Measurements from ENCODE around the gene FAM200A.
"Not testable (repeated sequence)": the region's sequence is repeated elsewhere in the genome, so short reads cannot be mapped to it uniquely, and the experiment has no call there.

FAM200A gene

DNA sequence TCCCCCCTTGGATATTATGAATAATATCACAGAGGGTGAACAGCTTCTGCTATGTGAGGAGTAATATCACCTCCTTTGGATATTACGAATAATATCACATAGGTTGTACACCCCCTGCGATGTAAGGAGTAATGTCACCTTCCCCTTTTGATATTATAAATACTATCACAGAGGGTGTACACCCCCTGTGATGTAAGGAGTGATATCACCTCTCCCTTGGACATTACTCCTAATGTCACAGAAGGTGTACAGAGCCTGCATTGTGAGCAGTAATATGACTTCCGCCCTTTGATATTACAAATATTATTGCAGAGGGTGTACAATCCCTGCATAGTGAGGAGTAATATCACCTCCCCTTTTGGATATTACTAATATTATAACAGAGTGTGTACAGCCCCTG is 37.0 kb upstream of the FAM200A start:
- H3K9me3 Mint-ChIP-seq: peaks cover 3% of the 10 kb centered on the region
- H3K36me3 Mint-ChIP-seq (ENCODE audit: low read depth): no peaks in the 10 kb centered on the region
- TF ChIP-seq, protein P1, sequence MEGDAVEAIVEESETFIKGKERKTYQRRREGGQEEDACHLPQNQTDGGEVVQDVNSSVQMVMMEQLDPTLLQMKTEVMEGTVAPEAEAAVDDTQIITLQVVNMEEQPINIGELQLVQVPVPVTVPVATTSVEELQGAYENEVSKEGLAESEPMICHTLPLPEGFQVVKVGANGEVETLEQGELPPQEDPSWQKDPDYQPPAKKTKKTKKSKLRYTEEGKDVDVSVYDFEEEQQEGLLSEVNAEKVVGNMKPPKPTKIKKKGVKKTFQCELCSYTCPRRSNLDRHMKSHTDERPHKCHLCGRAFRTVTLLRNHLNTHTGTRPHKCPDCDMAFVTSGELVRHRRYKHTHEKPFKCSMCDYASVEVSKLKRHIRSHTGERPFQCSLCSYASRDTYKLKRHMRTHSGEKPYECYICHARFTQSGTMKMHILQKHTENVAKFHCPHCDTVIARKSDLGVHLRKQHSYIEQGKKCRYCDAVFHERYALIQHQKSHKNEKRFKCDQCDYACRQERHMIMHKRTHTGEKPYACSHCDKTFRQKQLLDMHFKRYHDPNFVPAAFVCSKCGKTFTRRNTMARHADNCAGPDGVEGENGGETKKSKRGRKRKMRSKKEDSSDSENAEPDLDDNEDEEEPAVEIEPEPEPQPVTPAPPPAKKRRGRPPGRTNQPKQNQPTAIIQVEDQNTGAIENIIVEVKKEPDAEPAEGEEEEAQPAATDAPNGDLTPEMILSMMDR (IDR thresholded peaks at IDR 0.05): no peak
- H3K27ac Mint-ChIP-seq: no peak overlapping the region
- peaks cover 5% of the 10 kb centered on the region for H3K27me3 Mint-ChIP-seq (ENCODE audit: low read depth, poor library complexity)
- no peak overlapping the region for H3K4me3 Mint-ChIP-seq
- no peaks in the 10 kb centered on the region for H3K4me1 Mint-ChIP-seq
- DNase-seq: no peak

DNA sequence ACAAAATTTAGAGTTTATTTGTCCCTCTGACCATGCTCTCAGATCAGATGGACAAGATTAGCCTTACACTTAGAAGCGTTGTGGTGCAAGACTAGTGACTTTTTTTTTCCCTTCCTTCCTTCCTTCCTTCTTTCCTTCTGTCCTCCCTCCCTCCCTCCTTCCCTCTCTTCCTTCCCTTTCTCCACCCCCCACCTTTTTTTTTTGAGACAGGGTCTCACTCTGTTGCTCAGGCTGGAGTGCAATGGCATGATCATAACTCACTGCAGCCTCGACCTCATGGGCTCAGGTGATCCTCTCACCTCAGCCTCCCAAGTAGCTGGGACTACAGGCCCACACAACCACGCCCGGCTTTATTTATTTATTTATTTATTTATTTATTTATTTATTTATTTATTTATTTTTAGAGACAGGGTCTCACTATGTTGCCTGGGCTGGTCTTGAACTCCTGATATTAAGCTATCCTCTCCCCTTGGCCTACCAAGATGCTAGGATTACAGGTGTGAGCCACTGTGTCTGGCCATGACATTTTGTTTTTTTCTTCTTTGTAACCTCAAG is 28.9 kb upstream of the FAM200A start:
- not testable (repeated sequence) for DNase-seq; H3K9me3 Mint-ChIP-seq; H3K36me3 Mint-ChIP-seq (ENCODE audit: low read depth)
- Mint-ChIP-seq H3K4me1 (peaks cover 12% of the 10 kb centered on the region), H3K27me3 (ENCODE audit: low read depth, poor library complexity) (peaks cover 11% of the 10 kb centered on the region), H3K27ac (peak overlapping the region; percentile 95), H3K4me3 (peak overlapping the region; percentile 93)

DNA sequence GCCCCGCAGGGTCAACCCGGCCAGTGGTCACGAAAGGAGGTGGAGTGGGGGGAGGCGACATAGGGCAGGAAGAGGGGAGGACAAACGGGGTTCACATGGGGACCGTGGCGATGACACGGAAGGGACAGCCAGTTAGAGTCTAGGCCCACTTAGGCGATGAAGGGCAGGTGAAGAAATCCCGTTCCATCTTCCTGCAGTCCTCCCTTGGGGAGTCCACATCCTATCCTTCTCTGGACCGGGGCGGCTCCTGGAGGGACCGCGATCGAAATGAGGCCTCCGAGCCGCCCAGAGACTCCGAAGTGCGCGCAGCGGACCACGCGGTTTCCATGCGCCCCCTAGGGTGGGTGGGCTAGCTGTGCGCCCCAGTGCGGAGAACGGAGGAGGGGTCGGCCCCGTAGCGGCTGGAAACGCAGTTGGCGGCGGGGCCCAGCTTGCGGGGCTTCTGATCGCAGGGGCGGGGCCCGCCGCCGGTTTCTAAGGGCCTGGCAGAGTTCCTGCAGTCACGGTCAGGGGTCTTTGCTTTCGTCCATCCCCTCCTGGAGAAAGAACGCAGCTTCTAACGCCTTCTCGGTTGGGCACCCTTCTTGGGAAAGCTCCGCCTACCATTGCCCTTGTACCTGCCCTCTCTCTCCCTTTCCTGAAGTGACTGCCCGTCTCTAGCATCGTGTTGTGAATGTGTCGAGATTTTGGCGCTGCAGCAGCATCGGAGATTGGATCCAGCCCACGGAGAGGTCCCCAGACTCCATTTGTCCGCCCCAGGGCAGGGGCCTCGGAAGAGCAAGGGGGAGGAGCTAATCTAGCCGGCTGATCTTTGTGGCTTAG is 28.3 kb upstream of the FAM200A start:
- TF ChIP-seq, protein P1 (IDR thresholded peaks at IDR 0.05): peak; percentile 65
- peak; percentile 89 for DNase-seq
- no peaks in the 10 kb centered on the region for H3K36me3 Mint-ChIP-seq (ENCODE audit: low read depth)
- peaks cover 11% of the 10 kb centered on the region for H3K27me3 Mint-ChIP-seq (ENCODE audit: low read depth, poor library complexity)
- no peaks in the 10 kb centered on the region for H3K9me3 Mint-ChIP-seq
- peak overlapping the region; percentile 95 for H3K27ac Mint-ChIP-seq
- H3K4me1 Mint-ChIP-seq: peaks cover 12% of the 10 kb centered on the region
- H3K4me3 Mint-ChIP-seq: peak overlapping the region; percentile 93

DNA sequence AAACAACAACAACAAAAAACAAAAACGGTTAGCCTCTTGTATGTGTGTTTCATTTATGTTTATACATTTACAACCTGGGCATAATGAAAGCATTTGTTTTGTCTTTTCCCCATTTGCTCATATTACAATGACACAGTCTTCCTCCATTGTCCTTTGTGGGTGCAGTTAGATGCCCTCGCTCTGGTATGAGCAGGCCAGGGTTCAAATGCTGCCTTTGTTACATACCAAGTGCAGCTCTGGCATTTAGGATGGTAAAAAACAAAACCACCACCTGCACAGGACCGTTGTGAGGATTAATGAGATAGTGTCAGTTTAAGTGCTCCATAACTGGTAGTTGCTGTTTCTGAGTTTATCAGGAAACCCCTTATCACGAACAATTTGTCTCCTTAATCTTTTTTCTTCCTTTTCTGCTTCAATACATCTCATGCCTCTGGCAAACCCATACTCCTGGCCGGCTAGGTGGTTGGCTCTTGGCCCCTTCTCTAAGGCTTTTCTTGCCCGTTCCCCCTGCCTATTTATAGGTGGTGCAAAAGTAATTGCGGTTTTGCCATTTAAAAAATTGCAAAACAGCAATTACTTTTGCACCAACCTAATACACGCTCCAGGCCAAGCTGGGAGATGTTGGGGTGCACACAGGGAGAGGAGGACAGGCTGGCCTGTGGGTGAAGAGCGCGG is 27.5 kb upstream of the FAM200A start:
- Mint-ChIP-seq H3K27me3 (ENCODE audit: low read depth, poor library complexity) (peaks cover 11% of the 10 kb centered on the region), H3K9me3 (no peaks in the 10 kb centered on the region), H3K4me3 (peak overlapping the region; percentile 93), H3K4me1 (peaks cover 12% of the 10 kb centered on the region), H3K27ac (peak overlapping the region; percentile 72), H3K36me3 (ENCODE audit: low read depth) (no peaks in the 10 kb centered on the region)
- TF ChIP-seq, protein P1 (IDR thresholded peaks at IDR 0.05): no peak
- DNase-seq: no peak

DNA sequence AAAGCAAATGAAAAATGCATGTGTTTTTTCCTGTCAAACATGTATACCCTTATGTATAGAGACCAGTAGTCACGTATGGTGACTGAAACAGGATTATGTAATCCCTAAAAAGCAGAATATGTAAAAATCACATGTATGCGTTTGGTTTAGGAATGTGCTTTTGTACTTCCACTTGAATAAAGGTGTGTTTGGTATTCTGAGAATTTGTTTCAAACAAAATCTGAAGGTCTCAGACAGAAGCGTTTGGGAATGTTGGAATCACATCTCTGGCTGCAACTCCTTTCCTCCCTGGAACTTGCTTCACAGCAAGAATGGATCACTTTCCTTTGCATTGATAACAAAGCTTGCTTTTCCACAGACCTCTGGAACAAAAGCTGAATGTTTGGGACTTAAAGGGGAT is 24.3 kb upstream of the FAM200A start:
- H3K27ac Mint-ChIP-seq: no peak overlapping the region
- H3K4me3 Mint-ChIP-seq: no peak overlapping the region
- peaks cover 10% of the 10 kb centered on the region for H3K4me1 Mint-ChIP-seq
- H3K27me3 Mint-ChIP-seq (ENCODE audit: low read depth, poor library complexity): no peaks in the 10 kb centered on the region
- TF ChIP-seq, protein P1 (IDR thresholded peaks at IDR 0.05): no peak
- H3K36me3 Mint-ChIP-seq (ENCODE audit: low read depth): peaks cover 29% of the 10 kb centered on the region
- no peaks in the 10 kb centered on the region for H3K9me3 Mint-ChIP-seq
- DNase-seq: no peak

DNA sequence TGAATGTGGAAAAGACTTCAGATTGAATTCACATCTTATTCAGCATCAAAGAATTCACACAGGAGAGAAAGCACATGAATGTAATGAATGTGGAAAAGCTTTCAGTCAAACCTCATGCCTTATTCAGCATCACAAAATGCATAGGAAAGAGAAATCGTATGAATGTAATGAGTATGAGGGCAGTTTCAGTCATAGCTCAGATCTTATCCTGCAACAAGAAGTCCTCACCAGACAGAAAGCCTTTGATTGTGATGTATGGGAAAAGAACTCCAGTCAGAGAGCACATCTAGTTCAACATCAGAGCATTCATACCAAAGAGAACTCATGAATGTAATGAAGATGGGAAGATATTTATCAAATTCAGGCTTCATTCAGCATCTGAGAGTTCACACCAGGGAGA is 21.3 kb upstream of the FAM200A start:
- Mint-ChIP-seq H3K4me3 (no peak overlapping the region), H3K4me1 (no peaks in the 10 kb centered on the region), H3K27me3 (ENCODE audit: low read depth, poor library complexity) (no peaks in the 10 kb centered on the region), H3K9me3 (no peaks in the 10 kb centered on the region), H3K27ac (no peak overlapping the region), H3K36me3 (ENCODE audit: low read depth) (peaks cover 55% of the 10 kb centered on the region)
- DNase-seq: no peak
- TF ChIP-seq, protein P1 (IDR thresholded peaks at IDR 0.05): no peak

All from nephron progenitor cell (in vitro differentiated cells).